NCI-H2196 (cell line): ENCODE results near the gene GID8.

Experiments
- DNase-seq: peaks from one replicate; lab custom pipeline; 2025; ENCODE audit not compliant: unreplicated experiment; lab: John Stamatoyannopoulos, UW

The GID8 gene

DNA sequence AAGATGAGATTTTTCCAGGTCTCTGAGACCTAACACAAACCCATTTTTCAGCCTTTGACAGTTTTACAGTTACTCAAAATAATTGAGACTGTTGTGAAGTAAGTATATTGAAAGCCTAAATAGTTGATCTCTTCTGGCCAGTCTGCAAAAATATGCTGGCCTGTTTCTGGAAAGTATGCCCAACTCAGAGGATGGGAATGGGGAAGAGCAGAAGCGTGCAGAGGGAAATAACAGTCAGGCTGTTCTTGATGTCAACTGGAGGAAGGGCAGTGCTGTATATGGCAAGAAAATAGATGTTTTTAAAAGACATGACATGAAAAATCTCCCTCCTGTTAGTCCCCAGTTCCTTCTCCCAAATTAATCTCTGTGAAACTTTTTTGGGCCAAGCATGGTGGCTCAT lies 3.8 kb downstream of the GID8 start:
- no peak for DNase-seq

GRCh38 chr20:62942456-62942855 lies 4.5 kb downstream of the GID8 start:
- DNase-seq = no peak

DNA sequence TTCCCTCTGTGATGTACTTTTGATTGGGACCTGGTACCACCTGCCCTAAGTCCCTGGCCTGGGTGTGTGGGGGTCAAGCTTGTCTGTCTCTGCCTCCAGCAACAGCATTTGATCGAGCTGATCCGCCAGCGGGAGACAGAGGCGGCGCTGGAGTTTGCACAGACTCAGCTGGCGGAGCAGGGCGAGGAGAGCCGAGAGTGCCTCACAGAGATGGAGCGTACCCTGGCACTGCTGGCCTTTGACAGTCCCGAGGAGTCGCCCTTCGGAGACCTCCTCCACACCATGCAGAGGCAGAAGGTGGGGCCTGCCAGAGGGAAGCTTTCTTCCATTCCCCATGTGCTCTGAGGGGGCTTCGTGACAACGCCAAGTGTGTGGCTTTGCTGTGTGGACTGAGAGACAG lies 5.4 kb downstream of the GID8 start:
- DNase-seq = no peak

DNA sequence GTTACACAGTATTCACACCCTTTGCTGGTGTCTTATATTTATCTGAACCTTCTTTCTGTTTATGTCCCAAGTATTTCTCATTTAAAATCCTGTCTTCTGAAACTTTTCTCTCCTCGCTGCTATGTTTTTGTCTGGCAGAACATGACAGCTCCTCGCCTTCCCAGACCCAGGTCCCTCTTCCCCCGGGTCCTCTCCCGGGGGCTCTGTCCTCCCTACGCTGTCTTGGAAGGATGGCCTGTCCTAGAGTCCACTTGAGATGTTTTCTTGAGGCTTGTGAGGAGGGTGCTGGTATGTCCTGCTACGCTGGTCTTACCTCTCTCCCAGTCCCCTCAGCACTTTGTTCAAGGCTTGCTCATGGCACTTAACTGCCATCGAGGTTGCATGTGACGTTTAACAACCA lies 6.2 kb downstream of the GID8 start:
- no peak for DNase-seq

DNA sequence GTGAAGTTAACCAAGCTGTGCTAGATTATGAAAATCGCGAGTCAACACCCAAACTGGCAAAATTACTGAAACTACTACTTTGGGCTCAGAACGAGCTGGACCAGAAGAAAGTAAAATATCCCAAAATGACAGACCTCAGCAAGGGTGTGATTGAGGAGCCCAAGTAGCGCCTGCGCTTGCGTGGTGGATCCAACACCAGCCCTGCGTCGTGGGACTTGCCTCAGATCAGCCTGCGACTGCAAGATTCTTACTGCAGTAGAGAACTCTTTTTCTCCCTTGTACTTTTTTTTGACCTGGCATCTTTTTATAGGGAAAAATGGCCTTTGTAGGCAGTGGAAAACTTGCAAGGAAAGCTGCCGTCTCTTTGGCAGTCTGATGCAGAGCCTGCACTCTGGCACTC lies 6.8 kb downstream of the GID8 start:
- DNase-seq = no peak

- DNase-seq = no peak
Measured at GRCh38 chr20:62945771-62946339, 7.9 kb downstream of the GID8 start.

DNA sequence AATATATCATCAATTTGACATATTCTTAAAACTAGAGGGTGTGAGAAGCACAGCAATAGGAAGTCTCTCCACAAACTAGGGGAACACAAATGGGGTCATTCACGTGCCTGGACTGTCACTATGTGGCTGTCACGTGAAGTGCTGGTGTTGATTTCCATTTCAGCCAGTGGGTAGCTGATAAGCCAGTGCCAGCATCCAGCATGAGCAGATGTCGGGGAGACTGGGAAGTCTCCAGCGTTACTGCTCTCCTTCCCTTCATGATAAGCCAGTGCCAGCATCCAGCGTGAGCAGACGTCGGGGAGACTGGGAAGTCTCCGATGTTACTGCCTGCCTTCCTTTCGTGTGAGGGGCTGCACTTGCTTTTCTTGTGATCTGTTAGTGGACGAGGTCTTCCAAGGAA lies 9.0 kb downstream of the GID8 start:
- DNase-seq = no peak

DNA sequence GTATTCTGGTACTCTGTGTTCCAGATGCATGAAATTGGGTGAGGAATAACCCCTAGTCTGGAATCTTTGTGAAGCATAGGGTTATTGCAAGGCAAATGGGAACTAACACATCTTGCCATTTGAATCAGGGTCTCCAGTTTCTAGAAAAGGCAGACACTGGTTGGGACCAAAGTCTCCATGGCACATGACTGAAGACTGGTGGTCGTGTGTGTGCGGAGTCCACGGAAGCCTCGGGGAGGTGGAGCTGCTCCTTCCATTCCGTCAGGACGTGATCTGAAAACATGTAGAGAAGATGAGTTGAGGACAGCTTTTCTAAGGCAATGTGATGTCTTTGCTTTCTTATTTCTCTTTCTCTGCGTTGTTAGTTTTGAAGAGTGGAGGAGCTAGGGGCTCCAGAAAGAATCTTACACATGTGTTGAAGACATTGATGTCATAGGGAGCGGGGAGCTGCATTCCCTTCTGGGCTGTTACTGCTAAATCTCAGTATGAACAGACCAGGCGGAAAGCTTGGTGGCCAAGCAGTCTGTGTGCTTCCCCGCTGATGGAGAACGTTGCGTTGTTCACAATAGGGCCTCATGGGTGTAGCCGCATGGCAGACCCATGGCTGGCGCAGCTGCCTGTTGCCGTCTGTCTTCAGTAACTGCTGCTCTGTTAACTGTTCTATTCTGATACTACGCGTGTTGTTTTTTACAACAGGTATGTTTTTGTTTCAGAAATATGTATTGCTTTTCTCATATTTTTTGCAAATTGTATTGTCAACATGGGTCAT lies 9.8 kb downstream of the GID8 start:
- no peak for DNase-seq

DNA sequence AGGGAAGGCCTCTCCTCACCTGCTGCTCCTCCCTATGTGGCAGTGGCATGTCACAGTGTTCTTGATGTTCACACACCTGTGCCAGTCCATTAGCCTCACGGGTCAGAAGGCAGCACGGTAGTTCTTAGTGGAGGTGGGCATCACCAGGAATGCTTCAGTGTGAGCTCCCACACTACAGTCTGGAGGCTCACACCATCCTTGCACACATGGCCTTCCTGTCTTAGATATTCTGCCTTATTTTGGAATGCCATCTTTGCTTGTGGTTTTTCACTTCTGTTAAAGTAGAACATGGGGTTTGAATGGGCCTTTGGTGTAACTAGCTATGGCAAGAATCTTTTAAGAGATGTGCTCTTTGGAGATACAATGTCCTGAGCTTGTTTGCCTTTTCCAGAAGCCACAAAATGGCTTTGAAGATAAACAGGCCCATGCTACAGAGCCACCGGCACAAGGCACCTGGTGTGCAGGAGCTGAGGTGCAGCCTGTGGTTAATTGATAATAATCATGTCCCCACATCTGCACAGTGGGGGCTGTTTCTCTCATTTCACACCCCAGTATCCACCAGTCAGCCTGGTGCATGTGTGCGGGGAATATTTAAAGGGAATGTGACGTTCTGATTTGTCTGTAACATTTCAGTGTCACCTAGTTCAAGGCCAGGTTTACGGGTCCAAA lies 11.3 kb downstream of the GID8 start:
- DNase-seq = no peak

DNA sequence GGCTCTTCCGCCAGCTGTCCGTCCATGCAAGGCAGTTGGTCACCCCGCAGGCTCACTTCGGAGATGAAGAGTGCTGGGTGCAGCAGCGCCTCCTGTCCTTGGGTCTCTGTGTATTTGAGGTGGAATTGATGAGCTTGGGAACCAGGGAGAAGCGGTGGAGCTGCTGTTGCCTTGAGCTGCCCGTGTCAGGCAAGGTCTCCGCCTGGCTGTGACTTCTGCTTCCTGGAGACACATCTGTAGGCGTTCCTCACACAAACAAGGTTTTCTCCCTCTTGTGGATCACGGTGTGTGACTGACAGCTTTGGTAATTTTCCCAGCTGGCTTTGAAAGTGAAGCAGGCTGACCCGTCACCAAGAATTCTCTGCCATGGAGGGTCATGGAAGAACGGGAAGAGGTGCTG lies 12.0 kb downstream of the GID8 start:
- no peak for DNase-seq

DNA sequence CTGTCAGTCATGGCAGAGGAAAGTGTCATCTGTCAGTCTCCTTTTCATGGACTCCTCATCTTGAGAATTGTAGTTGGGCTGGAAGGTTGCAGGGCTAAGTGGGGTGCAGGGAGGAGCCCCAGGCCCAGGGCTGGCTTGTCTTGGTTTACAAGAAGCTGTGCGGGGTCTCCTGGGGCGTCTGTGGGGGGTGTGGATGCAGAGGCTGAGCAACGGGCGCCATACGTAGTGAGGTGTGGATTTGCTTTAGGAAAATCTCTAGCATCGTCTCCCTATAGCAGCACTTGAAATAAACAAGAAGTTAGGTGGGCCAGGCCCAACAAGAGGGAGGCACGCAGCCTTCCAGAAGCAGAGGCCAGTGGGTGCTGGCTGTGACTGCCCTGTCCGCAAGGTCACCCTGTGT lies 12.8 kb downstream of the GID8 start:
- no peak for DNase-seq

- no peak for DNase-seq
Measured at GRCh38 chr20:62951143-62951895, 13.4 kb downstream of the GID8 start.

- no peak for DNase-seq
Measured at GRCh38 chr20:62951896-62952372, 14.0 kb downstream of the GID8 start.

DNA sequence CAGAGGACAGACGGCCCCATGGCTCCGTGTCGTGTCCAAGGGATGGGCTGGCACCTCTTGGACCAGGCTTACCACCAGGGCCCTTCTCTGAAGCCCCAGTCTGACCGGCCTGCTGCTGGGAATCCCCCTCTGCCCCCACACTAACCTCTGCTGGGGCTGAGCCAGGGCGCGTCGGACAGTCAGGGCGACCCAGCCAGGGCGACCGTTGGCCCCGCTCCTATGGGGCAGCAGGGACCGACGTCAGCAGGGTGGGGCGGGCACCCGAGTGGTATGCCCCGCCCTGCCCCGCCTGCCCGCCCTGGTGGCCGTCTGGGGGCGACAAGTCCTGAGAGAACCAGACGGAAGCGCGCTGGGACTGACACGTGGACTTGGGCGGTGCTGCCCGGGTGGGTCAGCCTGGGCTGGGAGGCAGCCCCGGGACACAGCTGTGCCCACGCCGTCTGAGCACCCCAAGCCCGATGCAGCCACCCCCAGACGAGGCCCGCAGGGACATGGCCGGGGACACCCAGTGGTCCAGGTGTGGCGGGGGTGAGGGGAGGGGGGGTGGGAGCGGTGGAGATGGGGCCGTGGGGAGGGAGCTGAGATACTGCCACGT lies 14.5 kb downstream of the GID8 start, which contains the start of gene SLC17A9:
TSS of gene SLC17A9 (plus strand) at position 337 of the 595 bp plus-strand sequence. CDS start at position 459, 122 bp downstream.
- DNase-seq = no peak

DNA sequence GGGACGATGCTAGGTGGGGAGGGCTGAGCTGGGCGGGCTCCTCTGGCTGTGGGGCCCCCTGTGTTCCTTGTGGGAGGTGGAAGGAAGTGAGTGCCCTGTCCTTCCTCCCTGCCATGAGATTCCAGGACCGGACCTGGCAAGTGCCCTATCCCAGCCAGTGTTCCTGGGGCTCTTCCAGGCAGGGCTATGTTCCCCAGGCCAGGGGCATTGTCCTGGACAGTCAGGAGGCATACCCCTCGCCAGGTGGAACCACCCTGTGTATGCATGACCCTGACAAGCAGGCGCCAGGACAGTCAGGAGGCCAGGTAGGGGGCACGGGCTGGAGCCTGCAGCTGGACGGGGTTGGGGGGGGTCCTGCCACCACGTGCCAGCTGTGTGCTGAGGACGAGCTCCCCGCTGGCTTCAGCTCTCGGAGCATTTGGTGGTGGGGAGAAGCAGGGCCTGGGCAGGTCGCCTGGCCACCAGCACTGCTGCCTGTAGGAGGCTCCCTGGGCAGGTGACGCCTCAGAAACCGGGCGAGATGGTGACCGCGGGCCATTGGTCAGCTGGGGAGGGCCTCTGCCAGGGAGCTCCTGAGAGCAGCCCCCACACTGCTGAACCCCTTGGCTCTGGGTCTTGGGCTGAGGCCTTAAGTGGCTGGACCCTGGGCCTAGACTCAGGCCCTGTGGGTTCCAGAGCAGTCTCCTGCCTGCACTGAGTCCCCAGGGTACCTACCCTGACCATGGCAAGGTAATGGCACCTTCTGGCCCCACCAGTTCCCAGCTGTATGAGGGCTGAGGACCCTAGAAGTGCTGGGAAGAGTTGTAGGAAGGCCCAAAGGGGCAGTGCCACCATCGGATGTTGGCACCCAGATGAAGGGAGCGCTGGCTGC lies 15.3 kb downstream of the GID8 start:
- no peak for DNase-seq

DNA sequence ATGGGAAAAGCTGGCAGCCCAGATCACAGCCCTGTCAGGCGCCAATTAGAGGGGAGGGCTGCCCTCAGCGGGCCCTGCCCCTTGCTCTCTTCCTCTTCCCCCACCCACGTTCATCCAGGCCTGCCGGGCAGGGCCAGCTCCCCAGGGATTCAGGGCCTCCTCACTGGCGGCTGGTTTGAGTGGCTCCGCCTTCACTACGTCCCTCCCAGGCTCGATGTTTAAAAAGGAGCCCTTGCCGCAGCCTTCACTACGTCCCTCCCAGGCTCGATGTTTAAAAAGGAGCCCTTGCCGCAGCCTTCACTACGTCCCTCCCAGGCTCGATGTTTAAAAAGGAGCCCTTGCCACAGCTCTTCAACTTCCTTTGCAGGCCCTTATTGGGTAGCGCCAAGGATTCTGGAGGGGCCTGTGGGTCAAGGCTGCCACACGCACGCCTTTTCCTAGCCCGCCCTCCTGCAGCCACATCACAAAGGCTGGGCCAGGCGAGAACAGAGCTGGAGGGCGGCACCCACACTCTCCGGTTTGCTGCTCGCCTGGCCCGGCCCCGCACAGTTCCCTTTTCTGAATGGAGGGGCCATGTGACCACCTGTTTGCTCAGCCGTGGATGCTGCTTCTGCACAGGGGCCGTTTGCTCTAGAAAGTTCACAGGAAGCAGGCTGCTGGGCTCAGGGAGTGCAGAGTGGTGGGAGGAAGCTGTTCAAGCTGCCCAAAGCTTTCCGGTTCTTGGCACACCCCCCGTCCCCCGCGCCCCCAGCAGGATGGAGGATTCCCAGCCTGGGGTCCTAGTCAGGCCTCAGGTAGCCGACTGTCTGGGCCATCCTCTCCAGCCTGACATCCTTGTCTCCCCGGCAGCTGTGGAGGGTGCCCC lies 16.1 kb downstream of the GID8 start:
- DNase-seq = no peak

DNA sequence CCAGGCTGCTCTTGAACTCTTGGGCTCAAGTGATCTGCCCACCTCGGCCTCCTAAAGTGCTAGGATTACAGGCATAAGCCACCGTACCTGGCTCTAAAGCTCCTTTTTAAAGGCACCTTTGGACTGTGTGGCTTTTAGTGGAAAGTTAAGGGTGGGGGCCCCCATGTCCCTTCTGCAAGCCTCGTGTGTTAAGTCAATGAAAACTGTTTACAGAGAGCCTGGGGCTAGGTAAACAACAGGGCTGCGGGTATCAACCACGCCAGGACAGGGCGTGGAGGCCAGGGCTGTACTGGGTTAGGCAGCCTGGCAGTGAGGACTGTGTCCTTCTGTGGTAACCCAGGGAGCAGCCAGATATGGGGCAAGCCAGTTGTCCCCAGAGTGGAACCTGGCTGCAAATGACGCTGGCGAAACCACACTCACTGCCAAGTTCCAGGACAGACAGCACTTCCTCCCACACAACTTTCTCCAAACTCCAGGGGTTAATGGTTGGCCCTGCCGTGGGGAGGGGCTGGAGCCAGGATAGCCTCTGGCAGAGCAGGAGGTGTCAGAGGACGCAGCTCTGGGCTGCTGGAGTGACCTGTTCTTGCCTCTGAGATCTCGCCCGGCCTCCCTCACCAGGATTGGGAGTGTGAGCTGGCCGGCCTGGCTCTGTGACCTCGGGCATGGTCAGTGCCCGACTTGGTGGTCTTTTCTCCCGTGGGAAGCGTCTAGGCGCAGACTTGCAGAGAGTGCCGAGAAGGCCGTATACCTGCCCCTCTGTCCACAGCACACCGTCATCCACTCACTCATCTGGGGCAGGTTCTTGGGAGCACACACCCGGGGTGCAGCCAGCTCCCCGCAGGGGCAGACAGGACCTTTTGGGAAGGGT lies 17.8 kb downstream of the GID8 start:
- no peak for DNase-seq
